ENCODE data around the gene EXOC1.

Gene EXOC1

DNA sequence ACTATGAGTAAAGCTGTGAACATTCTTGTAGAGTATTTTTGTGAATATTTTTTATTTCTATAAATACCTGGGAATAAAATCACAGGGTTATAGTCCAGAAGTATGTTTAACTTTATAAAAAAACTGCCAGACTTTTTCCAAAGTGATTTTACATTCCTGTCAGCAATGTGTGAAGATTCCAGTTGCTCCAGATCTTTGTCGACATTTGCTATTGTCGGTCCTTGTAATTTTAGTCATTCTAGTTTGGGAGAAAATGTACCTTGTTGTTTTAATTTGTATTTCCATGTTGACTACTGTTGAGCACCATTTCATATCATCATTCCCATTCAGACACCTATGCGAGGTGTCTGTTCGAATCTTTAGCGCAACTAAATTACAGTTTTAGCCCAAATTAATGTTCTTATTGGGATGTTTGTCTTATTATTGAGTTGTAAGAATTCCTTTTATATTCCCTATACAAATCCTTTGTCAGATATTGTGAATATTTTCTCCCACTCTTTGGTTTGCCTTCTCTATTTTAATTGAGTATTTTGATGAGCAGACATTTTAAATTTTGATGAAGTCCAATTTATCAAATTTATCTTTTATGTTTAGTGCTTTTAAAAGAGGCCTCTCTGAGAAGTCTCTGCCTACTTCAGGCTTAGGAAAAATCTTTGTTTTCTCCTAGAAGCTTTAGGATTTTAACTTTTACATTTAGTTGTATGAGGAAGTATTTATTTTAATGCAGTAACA is 97.9 kb downstream of the EXOC1 start:
- H3F3A ChIP-seq (ENCODE audit: control insufficient read depth, insufficient read depth) = peaks cover 12% of the 10 kb centered on the region
- no peaks in the 10 kb centered on the region for H4K20me1 ChIP-seq (ENCODE audit: control insufficient read depth, insufficient read depth, low read depth, low read length)
- no peaks in the 10 kb centered on the region for H3K9me2 ChIP-seq (replicated peaks; ENCODE audit: control insufficient read depth, low read length)
- no peaks in the 10 kb centered on the region for H3K9me3 ChIP-seq (ENCODE audit: control insufficient read depth, insufficient read depth, low read length)
- peaks cover 65% of the 10 kb centered on the region for H3K79me2 ChIP-seq (ENCODE audit: control insufficient read depth, low read length)
- H3K4me2 ChIP-seq (ENCODE audit: low read length) = peak overlapping the region; percentile 93
- peaks cover 70% of the 10 kb centered on the region for H3K36me3 ChIP-seq (ENCODE audit: control insufficient read depth, low read length)
- H3K4me1 ChIP-seq (ENCODE audit: control insufficient read depth, low read length) = peaks cover 47% of the 10 kb centered on the region
- H3K27ac ChIP-seq (ENCODE audit: low read depth, low read length) = no peak overlapping the region
- no peaks in the 10 kb centered on the region for H3K27me3 ChIP-seq (ENCODE audit: control insufficient read depth, low read length)
- peak overlapping the region; percentile 85 for H3K4me3 ChIP-seq (ENCODE audit: low read length)
- no peak for TF ChIP-seq EZH2phosphoT487 (IDR thresholded peaks at IDR 0.05; ENCODE audit: borderline replicate concordance, low read length)
- TF ChIP-seq, protein P1, sequence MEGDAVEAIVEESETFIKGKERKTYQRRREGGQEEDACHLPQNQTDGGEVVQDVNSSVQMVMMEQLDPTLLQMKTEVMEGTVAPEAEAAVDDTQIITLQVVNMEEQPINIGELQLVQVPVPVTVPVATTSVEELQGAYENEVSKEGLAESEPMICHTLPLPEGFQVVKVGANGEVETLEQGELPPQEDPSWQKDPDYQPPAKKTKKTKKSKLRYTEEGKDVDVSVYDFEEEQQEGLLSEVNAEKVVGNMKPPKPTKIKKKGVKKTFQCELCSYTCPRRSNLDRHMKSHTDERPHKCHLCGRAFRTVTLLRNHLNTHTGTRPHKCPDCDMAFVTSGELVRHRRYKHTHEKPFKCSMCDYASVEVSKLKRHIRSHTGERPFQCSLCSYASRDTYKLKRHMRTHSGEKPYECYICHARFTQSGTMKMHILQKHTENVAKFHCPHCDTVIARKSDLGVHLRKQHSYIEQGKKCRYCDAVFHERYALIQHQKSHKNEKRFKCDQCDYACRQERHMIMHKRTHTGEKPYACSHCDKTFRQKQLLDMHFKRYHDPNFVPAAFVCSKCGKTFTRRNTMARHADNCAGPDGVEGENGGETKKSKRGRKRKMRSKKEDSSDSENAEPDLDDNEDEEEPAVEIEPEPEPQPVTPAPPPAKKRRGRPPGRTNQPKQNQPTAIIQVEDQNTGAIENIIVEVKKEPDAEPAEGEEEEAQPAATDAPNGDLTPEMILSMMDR (IDR thresholded peaks at IDR 0.05; ENCODE audit: low read depth, low read length, poor library complexity, severe bottlenecking) = no peak
